ENCODE results near the gene SPINK5. TPM values are rescaled to one million over a fixed set of nuclear protein-coding genes. Genes with fewer than 3 reads are reported as not detected.

Gene SPINK5
- total RNA-seq, 1 experiment from 2014 or later = 5.9 TPM

DNA sequence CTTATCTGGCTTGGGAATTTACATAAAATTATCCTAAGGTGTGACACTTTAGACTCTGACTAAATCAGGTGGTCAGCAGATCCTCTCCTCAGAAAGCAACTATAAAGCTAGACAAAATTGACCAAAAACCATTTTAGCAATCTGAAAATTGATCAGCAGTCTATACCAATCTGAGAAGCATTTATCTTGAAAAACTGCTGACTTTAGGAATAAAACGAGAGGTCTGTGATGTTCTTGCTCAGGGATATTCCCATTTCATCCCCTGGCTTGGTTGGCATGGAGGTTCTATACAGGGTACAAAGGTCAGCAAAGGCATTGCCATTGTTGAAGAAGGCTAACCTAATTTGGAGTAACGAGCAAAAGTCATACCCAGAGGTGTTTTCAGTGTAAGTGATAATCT lies 11.7 kb downstream of the SPINK5 start:
- TF ChIP-seq ZNF263 (CRISPR knock-in tag; IDR thresholded peaks at IDR 0.05; ENCODE audit: low read depth) (no peak), CREB1 (CRISPR knock-in tag; IDR thresholded peaks at IDR 0.05) (no peak), FOXJ3 (CRISPR knock-in tag; IDR thresholded peaks at IDR 0.05; ENCODE audit: borderline replicate concordance) (no peak), RELA (CRISPR knock-in tag; IDR thresholded peaks at IDR 0.05; ENCODE audit: borderline replicate concordance) (no peak), SOX15 (CRISPR knock-in tag; IDR thresholded peaks at IDR 0.05) (no peak), MYBL2 (CRISPR knock-in tag; IDR thresholded peaks at IDR 0.05) (no peak)
- TF ChIP-seq, protein P1, sequence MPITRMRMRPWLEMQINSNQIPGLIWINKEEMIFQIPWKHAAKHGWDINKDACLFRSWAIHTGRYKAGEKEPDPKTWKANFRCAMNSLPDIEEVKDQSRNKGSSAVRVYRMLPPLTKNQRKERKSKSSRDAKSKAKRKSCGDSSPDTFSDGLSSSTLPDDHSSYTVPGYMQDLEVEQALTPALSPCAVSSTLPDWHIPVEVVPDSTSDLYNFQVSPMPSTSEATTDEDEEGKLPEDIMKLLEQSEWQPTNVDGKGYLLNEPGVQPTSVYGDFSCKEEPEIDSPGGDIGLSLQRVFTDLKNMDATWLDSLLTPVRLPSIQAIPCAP (CRISPR knock-in tag; IDR thresholded peaks at IDR 0.05) = no peak
- H3K36me3 Mint-ChIP-seq = peaks cover 6% of the 10 kb centered on the region; the same call in 1 of the 2 replicates
- ChIA-PET CTCF (no interaction called here), POLR2A (no interaction called here)
- H3K27ac Mint-ChIP-seq = no peak overlapping the region
- peaks cover 3% of the 10 kb centered on the region; the same call in 1 of the 2 replicates for H3K9me3 Mint-ChIP-seq
- DNase-seq (ENCODE audit: low spot score) = no peak
- ATAC-seq = no peak
- no peak overlapping the region for H3K4me3 Mint-ChIP-seq
- H3K27me3 Mint-ChIP-seq (ENCODE audit: low read depth) = no peaks in the 10 kb centered on the region
- H3K4me1 Mint-ChIP-seq = peaks cover 6% of the 10 kb centered on the region

GRCh38 chr5:148083203-148083602 lies 19.4 kb downstream of the SPINK5 start:
- ChIA-PET POLR2A (no interaction called here), CTCF (no interaction called here)
- DNase-seq (ENCODE audit: low spot score) (no peak), ATAC-seq (no peak)
- TF ChIP-seq, protein P2, sequence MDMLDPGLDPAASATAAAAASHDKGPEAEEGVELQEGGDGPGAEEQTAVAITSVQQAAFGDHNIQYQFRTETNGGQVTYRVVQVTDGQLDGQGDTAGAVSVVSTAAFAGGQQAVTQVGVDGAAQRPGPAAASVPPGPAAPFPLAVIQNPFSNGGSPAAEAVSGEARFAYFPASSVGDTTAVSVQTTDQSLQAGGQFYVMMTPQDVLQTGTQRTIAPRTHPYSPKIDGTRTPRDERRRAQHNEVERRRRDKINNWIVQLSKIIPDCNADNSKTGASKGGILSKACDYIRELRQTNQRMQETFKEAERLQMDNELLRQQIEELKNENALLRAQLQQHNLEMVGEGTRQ (CRISPR knock-in tag; IDR thresholded peaks at IDR 0.05) = no peak
- TF ChIP-seq FOXK1 (CRISPR knock-in tag; IDR thresholded peaks at IDR 0.05) (no peak), ZNF219 (CRISPR knock-in tag; IDR thresholded peaks at IDR 0.05; ENCODE audit: borderline replicate concordance) (no peak), GTF2I (CRISPR knock-in tag; conservative IDR thresholded peaks at IDR 0.05) (no peak), TEAD4 (CRISPR knock-in tag; IDR thresholded peaks at IDR 0.05) (no peak), CBFB (CRISPR knock-in tag; IDR thresholded peaks at IDR 0.05; ENCODE audit: low read depth) (no peak)
- no peaks in the 10 kb centered on the region for H3K4me1 Mint-ChIP-seq
- H3K9me3 Mint-ChIP-seq = no peaks in the 10 kb centered on the region; the same call in 1 of the 2 replicates
- H3K4me3 Mint-ChIP-seq = no peak overlapping the region
- H3K36me3 Mint-ChIP-seq = no peaks in the 10 kb centered on the region; the same call in 1 of the 2 replicates
- H3K27me3 Mint-ChIP-seq (ENCODE audit: low read depth) = no peaks in the 10 kb centered on the region
- no peak overlapping the region for H3K27ac Mint-ChIP-seq

- Mint-ChIP-seq H3K36me3 (no peaks in the 10 kb centered on the region; the same call in 1 of the 2 replicates), H3K27ac (no peak overlapping the region), H3K27me3 (ENCODE audit: low read depth) (no peaks in the 10 kb centered on the region), H3K9me3 (no peaks in the 10 kb centered on the region; the same call in 1 of the 2 replicates), H3K4me1 (no peaks in the 10 kb centered on the region; the same call in 1 of the 2 replicates), H3K4me3 (no peak overlapping the region)
- ATAC-seq (peak; percentile 87), DNase-seq (ENCODE audit: low spot score) (no peak)
- TF ChIP-seq RORB (CRISPR knock-in tag; IDR thresholded peaks at IDR 0.05) = no peak
- TF ChIP-seq STAT6 (CRISPR knock-in tag; conservative IDR thresholded peaks at IDR 0.05; ENCODE audit: low read depth) = no peak
- TF ChIP-seq EMX1 (CRISPR knock-in tag; IDR thresholded peaks at IDR 0.05) = no peak
- TF ChIP-seq, protein P1 (CRISPR knock-in tag; IDR thresholded peaks at IDR 0.05) = no peak
- TF ChIP-seq CREB1 (CRISPR knock-in tag; IDR thresholded peaks at IDR 0.05) = no peak
- TF ChIP-seq TEAD4 (CRISPR knock-in tag; IDR thresholded peaks at IDR 0.05) = no peak
- TF ChIP-seq, protein P3, sequence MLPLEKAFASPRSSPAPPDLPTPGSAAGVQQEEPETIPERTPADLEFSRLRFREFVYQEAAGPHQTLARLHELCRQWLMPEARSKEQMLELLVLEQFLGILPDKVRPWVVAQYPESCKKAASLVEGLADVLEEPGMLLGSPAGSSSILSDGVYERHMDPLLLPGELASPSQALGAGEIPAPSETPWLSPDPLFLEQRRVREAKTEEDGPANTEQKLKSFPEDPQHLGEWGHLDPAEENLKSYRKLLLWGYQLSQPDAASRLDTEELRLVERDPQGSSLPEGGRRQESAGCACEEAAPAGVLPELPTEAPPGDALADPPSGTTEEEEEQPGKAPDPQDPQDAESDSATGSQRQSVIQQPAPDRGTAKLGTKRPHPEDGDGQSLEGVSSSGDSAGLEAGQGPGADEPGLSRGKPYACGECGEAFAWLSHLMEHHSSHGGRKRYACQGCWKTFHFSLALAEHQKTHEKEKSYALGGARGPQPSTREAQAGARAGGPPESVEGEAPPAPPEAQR (CRISPR knock-in tag; IDR thresholded peaks at IDR 0.05) = no peak
- POLR2A ChIA-PET = no interaction called here
- CTCF ChIA-PET = no interaction called here
Measured at GRCh38 chr5:148084269-148084668, 20.5 kb downstream of the SPINK5 start.

All from WTC11 (cell line).